Sigmoid colon (tissue), 3 donors: ENCODE data around the gene TSPAN11.

Experiments used
- CTCF ChIP-seq, 4 experiments: fragments of 450-650 bp in 3 of 4; fragments of 200-600 bp in 1 of 4; IDR thresholded peaks; one replicate each; pipeline ENCODE4 v1.5.1; 2016 to 2019; ENCODE audit warnings: antibody characterized with exemption in 4 of 4, mild to moderate bottlenecking in 3 of 4, moderate library complexity in 2 of 4
- POLR2A ChIP-seq, 2 donors: fragments of 450-650 bp; IDR thresholded peaks; one replicate each; pipeline ENCODE4 v1.6.1; 2016; ENCODE audit warnings: antibody characterized with exemption in 2 of 2, mild to moderate bottlenecking in 2 of 2, moderate library complexity in 2 of 2

GRCh38 chr12:30896461-30896860, 30.1 kb upstream of the TSPAN11 start:
- TF ChIP-seq POLR2A (IDR thresholded peaks at IDR 0.05) (no peak), CTCF (IDR thresholded peaks at IDR 0.05) (no peak)
